Activated CD4-positive, alpha-beta T cell treated with anti-CD3 and anti-CD28 coated beads for 36 hours (primary cell): ENCODE data around the gene GPRC5B. TPM values are rescaled to one million over a fixed set of nuclear protein-coding genes. Genes with fewer than 3 reads are reported as not detected.

ENCODE experiments used
- ATAC-seq: fragments of 200-7000 bp; cut with Tn5 transposase; one replicate; pipeline ENCODE4 v1.10.0; 2021; ENCODE audit warnings: mild to moderate bottlenecking, moderate library complexity
- CTCF ChIA-PET: fragments of 350-600 bp; sonication (Branson Sonifier 250); formaldehyde crosslinking; loops from one replicate; lab custom pipeline; 2021; ENCODE audit warnings: antibody characterized with exemption; lab: Charles Lee
- POLR2A ChIA-PET: fragments of 350-600 bp; sonication (Branson Sonifier 250); formaldehyde crosslinking; loops from one replicate; lab custom pipeline; 2021; ENCODE audit warnings: antibody characterized with exemption, inconsistent platforms; lab: Charles Lee
- DNase-seq: peaks from one replicate; pipeline ENCODE4 v3.0.0-alpha.2; 2020
- H3K27ac Mint-ChIP-seq: one replicate; pipeline ENCODE4 v1.8.0; 2021; ENCODE audit warnings: mixed read lengths
- H3K27me3 Mint-ChIP-seq: one replicate; pipeline ENCODE4 v1.8.0; 2021; ENCODE audit warnings: mixed read lengths
- H3K36me3 Mint-ChIP-seq: one replicate; pipeline ENCODE4 v1.8.0; 2021; ENCODE audit warnings: low read depth, mixed read lengths
- H3K4me1 Mint-ChIP-seq: one replicate; pipeline ENCODE4 v1.8.0; 2021; ENCODE audit warnings: mixed read lengths
- H3K4me3 Mint-ChIP-seq: one replicate; pipeline ENCODE4 v1.8.0; 2021; ENCODE audit warnings: mild to moderate bottlenecking, moderate library complexity, mixed read lengths
- H3K9me3 Mint-ChIP-seq: one replicate; pipeline ENCODE4 v1.8.0; 2021; ENCODE audit warnings: low read depth, mixed read lengths
- intact Hi-C, 2 experiments: fragments of 100-400 bp; cut with DNase I in 1 of 2; cut with micrococcal nuclease in 1 of 2; formaldehyde crosslinking; loops; one replicate each; pipeline versions ENCODE4 v1.14.2 to v1.15.1; 2022 to 2024; cut with DNase I, micrococcal nuclease
- total RNA-seq, 2 experiments: library from RNA; stranded (reverse); gene quantifications; one replicate each; pipeline ENCODE4 v1.2.3, GENCODE V29; 2021

GPRC5B gene
- total RNA-seq, 2 experiments from 2014 or later: 0.11 to 0.30 TPM

DNA sequence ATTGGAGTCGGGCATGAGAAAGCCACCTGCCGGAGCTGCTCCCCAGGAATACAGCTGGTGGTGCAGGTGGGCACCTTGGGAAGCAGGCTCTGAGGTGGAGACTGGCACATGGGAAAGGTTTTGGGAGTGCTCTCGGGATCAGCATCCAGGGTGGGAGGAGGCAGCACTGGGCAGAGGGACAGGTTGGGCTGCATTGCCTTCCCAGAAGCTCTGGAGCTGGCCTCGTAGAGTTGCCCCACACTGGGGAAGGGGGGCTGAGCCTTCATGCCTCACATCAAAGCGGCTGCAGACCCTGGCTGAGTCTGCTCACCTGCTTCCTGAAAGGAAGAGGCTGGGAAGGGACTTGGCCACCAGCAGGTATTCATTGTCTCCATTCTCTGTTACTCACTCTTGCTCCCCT is 13.5 kb upstream of the GPRC5B start:
- no peaks in the 10 kb centered on the region for H3K4me1 Mint-ChIP-seq
- DNase-seq: no peak
- H3K4me3 Mint-ChIP-seq: no peak overlapping the region
- H3K36me3 Mint-ChIP-seq: no peaks in the 10 kb centered on the region
- ChIA-PET POLR2A (no interaction called here), CTCF (interaction anchor here (1.1 to 3.4 kb wide), 3 partner anchors 9 to 487 kb away, joined by 3 to 28 read pairs (median 14); no protein-coding TSS in a partner anchor)
- H3K9me3 Mint-ChIP-seq: no peaks in the 10 kb centered on the region
- ATAC-seq: no peak
- H3K27me3 Mint-ChIP-seq: peaks cover 6% of the 10 kb centered on the region
- intact Hi-C loops: loop anchor here (2.0 kb wide), 2 partner anchors 403 to 485 kb away; no protein-coding TSS in a partner anchor
- H3K27ac Mint-ChIP-seq: no peak overlapping the region

DNA sequence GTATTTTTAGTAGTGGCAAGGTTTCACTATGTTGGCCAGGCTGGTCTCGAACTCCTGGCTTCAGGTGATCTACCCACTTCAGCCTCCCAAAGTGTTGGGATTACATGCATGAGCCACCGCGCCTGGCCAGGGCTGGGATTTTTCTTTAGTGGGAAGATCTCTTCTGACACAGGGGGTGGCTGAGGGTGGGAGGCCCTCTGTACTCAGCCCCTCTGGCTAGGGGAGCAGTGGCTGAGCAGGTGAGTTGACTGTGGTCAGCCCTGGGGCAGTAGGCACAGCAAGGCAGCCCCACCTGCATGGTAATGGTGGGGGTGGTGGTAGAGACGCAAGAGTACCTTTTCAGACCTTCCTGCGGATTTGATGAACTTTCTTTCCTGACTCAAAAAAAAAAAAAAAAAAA is 12.3 kb upstream of the GPRC5B start:
- ChIA-PET POLR2A (no interaction called here), CTCF (interaction anchor here (3.4 kb wide), 1 partner anchor 10 kb away, joined by 28 read pairs; no protein-coding TSS in a partner anchor)
- intact Hi-C loops: no loop called here
- ATAC-seq: no peak
- Mint-ChIP-seq H3K27ac (no peak overlapping the region), H3K4me3 (no peak overlapping the region), H3K27me3 (peaks cover 6% of the 10 kb centered on the region), H3K4me1 (no peaks in the 10 kb centered on the region), H3K36me3 (no peaks in the 10 kb centered on the region), H3K9me3 (no peaks in the 10 kb centered on the region)
- DNase-seq: no peak

DNA sequence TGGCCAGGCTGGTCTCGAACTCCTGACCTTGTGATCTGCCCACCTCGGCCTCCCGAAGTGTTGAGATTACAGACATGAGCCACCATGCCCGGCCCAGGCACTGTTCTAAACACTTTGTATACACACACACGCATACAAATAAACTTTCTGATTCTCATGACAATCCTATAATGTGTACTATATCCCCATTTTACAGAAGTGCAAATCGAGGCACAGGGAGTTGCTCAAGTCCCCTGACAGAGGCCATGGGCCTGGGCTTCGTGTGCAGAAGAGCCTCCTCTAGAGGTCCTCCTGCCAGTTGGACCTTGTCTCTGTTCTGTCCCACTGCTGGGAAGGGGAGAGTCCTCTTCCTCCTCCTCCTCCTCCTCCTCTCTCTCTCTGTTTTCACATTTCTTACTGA is 9.9 kb upstream of the GPRC5B start:
- H3K27ac Mint-ChIP-seq: no peak overlapping the region
- DNase-seq (no peak), ATAC-seq (no peak)
- peaks cover 6% of the 10 kb centered on the region for H3K27me3 Mint-ChIP-seq
- H3K9me3 Mint-ChIP-seq: no peaks in the 10 kb centered on the region
- ChIA-PET POLR2A (no interaction called here), CTCF (interaction anchor here (0.6 to 1.6 kb wide), 2 partner anchors 13 to 487 kb away, joined by 3 to 4 read pairs; no protein-coding TSS in a partner anchor)
- H3K4me3 Mint-ChIP-seq: no peak overlapping the region
- intact Hi-C loops: no loop called here
- H3K4me1 Mint-ChIP-seq: no peaks in the 10 kb centered on the region
- no peaks in the 10 kb centered on the region for H3K36me3 Mint-ChIP-seq

DNA sequence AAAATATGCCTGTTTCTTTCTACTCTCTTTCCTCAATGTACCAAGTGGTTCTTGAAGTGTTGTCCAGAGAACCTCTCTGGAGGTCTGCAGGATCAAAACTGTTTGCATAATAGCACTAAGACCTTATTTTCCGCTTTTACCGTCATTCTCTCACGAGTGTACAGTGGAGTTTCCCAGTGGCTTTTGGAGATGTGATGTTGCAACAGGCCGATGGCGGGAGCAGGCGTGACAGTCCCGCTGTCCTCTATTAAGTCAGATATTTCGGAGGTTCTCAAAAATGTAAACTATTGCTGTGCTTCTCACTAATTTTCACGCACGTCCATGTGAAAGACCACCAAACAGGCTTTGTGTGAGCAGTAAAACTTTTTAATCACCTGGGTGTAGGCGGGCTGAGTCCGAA is 8.3 kb upstream of the GPRC5B start:
- Mint-ChIP-seq H3K27ac (no peak overlapping the region), H3K4me3 (no peak overlapping the region), H3K36me3 (no peaks in the 10 kb centered on the region), H3K27me3 (no peaks in the 10 kb centered on the region), H3K9me3 (no peaks in the 10 kb centered on the region), H3K4me1 (peaks cover 6% of the 10 kb centered on the region)
- ChIA-PET CTCF (interaction anchor here (0.8 to 1.6 kb wide), 2 partner anchors 14 to 337 kb away, joined by 3 to 4 read pairs; partner anchors contain the start of gene VPS35L), POLR2A (no interaction called here)
- intact Hi-C loops: no loop called here
- ATAC-seq (no peak), DNase-seq (no peak)

DNA sequence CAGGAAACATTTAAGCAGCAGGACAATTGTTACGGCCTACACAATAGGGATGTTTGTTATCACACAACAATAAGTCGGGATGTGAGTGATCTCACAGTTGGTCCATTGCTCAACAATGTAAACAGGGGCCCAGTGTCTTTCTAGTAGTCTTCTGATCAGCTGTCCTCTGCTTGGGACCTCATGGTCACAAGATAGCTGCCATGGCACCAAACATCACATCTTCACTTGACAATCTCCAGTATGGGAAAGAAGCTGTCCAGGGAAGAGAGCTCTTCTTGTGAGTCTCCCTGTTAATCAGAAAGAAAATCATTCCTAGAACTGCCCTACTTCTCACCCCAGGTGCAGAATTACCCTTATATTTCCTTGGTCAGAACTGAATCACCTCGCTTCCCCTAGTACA is 6.3 kb upstream of the GPRC5B start:
- no peak for DNase-seq
- Mint-ChIP-seq H3K27ac (no peak overlapping the region), H3K4me3 (no peak overlapping the region), H3K4me1 (peaks cover 13% of the 10 kb centered on the region), H3K27me3 (peaks cover 2% of the 10 kb centered on the region), H3K9me3 (no peaks in the 10 kb centered on the region), H3K36me3 (no peaks in the 10 kb centered on the region)
- CTCF ChIA-PET: interaction anchor here (0.8 to 1.5 kb wide), 3 partner anchors 13 to 336 kb away, joined by 3 to 7 read pairs (median 3); partner anchors contain the start of gene VPS35L
- no peak for ATAC-seq
- intact Hi-C loops: no loop called here
- POLR2A ChIA-PET: no interaction called here

DNA sequence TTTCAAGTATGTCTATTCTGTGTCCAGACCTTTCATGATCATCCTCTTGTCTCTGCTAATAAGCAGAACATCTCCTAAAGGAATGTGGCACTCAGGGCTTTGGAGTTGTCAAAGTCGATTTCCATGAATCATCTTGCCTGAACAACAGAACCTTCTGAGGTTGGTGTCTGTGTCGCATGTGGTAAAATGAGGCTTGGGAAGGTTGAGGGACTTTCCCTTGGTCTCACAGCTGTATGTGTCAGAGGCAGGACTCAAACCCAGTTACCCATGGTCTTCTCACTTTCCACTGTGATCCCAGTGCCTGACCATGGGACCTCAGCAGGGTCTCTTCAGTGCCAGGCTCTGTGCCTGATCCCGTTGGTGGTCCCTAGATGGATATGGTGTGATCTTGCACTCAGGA is 4.2 kb upstream of the GPRC5B start:
- Mint-ChIP-seq H3K27ac (no peak overlapping the region), H3K4me3 (no peak overlapping the region), H3K27me3 (peaks cover 10% of the 10 kb centered on the region), H3K4me1 (peaks cover 26% of the 10 kb centered on the region), H3K9me3 (no peaks in the 10 kb centered on the region), H3K36me3 (no peaks in the 10 kb centered on the region)
- DNase-seq: peak; percentile 22
- intact Hi-C loops: loop anchor here in 1 of 2 experiments (5.0 to 10.0 kb wide), 3 partner anchors 192 to 804 kb away; partner anchors contain the start of genes CCP110 and GDE1
- ChIA-PET CTCF (interaction anchor here (1.0 to 1.5 kb wide), 3 partner anchors 287 to 331 kb away, joined by 3 to 4 read pairs (median 4); no protein-coding TSS in a partner anchor), POLR2A (no interaction called here)
- peak; percentile 34 for ATAC-seq

DNA sequence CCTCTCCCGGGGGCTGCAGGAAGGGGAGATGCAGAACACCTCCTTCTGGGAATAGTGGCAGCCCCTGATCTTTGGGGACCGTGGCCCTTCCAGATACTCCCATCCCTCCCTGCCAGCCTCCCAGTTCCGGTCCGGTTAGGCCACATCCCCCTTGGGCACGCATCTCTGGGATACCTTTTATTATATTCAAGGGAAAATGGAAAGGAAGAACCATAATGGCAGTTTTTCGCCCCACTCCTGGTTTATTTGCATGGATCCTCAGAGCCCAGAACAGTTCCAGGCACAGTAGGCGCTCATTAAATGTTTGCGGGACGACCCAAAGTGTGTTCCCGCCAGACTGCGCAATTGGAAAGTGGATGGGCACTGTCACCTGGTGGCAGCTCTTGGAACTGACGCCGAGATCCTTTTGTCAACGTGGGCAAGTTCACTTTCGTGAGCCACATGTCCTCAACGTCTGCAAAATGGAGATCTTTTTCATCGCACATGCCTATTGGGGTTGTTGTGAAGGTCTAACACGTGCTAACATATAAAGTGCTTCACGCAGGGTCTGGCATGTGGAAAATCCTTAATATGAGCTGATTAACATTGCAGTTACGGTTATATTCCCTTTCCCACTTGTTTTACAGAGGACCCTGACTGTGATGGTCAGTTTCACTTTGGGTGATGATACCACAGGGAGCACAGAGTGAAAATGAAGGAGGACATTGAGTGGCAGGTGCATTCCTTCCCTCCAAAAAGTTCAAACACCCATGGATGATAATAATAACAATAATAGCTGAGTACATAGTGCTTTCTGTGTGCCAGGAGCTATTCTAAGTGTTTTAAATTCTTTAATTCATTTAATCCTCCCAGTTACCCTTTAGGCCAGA is 1.7 kb upstream of the GPRC5B start:
- peak overlapping the region; percentile 71 for H3K4me3 Mint-ChIP-seq
- POLR2A ChIA-PET: interaction anchor here (0.6 kb wide), 1 partner anchor 163 kb away, joined by 6 read pairs; no protein-coding TSS in a partner anchor
- peak; percentile 79 for ATAC-seq

DNA sequence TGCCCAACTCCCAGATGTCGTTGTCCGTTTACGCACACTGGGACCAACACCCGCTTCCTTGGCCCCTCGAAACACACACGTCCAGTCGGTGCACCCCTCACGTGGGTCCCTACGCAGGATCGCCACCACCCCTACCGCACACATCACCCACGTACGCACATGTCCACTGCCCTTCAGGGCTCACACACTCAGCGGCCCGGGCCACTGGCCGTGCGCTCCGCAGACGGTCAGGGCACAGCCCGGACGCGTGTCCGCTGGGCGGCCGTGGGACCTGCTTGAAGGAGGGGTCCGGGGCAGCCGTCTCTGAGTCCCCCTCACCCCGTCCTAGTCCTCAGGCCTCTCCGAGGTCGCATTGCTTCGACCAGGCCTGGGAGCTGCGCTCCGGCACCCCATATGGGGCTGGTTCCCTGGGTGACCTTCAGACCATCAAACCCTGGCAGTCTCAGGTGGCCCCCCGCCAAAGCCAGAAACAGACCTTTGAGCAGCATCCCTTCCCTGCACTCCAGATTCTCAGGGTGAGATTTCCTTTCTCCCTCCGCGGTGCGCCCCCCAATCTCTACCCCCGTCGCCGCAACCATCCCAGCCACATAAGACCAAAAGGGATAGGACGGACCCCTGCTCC is 914 bp upstream of the GPRC5B start:
- intact Hi-C loops: loop anchor here (1.0 to 10.0 kb wide), 9 partner anchors 167 to 801 kb away; partner anchors contain the start of genes CCP110 (in 1 of the 2), GDE1 (in 1 of the 2), IQCK (in 1 of the 2) and KNOP1 (in 1 of the 2)
- ATAC-seq (no peak), DNase-seq (peak; percentile 18)
- POLR2A ChIA-PET: no interaction called here
- Mint-ChIP-seq H3K27ac (no peak overlapping the region), H3K9me3 (no peaks in the 10 kb centered on the region), H3K4me1 (peaks cover 26% of the 10 kb centered on the region), H3K36me3 (no peaks in the 10 kb centered on the region), H3K4me3 (peak overlapping the region; percentile 71), H3K27me3 (peaks cover 18% of the 10 kb centered on the region)
- CTCF ChIA-PET: interaction anchor here (0.9 to 2.4 kb wide), 10 partner anchors 14 to 330 kb away, joined by 3 to 18 read pairs (median 8); partner anchors contain the start of gene VPS35L

More for the DNA sequence above, 1.7 kb upstream of the GPRC5B start:
- Mint-ChIP-seq H3K9me3 (no peaks in the 10 kb centered on the region), H3K4me1 (peaks cover 26% of the 10 kb centered on the region), H3K36me3 (no peaks in the 10 kb centered on the region), H3K27ac (peak overlapping the region; percentile 47), H3K27me3 (peaks cover 18% of the 10 kb centered on the region)
- intact Hi-C loops: loop anchor here (1.0 to 10.0 kb wide), 9 partner anchors 168 to 802 kb away; partner anchors contain the start of genes CCP110 (in 1 of the 2), GDE1 (in 1 of the 2), IQCK (in 1 of the 2) and KNOP1 (in 1 of the 2)
- DNase-seq: peak; percentile 90
- CTCF ChIA-PET: interaction anchor here (0.6 to 2.4 kb wide), 21 partner anchors 10 to 1668 kb away, joined by 3 to 18 read pairs (median 3); partner anchors contain the start of gene VPS35L

DNA sequence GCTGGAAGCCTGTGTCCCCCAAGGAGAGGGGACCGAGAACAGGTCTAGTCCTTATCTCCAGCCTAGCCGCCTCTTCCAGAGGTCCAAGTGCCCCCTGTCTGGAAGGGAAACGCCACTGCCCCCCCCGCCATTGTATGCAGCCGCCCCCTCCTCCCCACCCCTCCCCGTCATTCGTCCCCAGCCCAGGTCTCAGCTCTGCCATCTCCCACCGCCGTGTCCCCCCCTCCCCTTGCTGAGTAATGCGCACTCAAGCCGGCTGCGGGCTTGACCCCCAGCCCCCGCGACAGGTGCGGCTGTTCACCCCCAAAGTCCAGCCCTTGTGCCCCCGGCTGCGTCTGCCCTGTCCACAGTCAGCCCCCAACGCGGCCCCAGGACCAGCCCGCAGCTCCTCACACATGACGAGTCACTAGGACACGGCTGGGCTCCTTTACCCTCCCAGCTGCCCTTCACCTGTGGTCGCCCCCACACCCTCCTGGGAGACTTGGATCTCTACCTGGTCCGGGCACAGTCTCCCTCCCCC is 622 bp downstream of the GPRC5B start:
- no peaks in the 10 kb centered on the region for H3K9me3 Mint-ChIP-seq
- DNase-seq: peak; percentile 26
- intact Hi-C loops: loop anchor here in 1 of 2 experiments (10.0 kb wide), 2 partner anchors 359 to 799 kb away; partner anchors contain the start of genes CCP110 and GDE1
- ATAC-seq: no peak
- H3K4me1 Mint-ChIP-seq: peaks cover 24% of the 10 kb centered on the region
- H3K36me3 Mint-ChIP-seq: no peaks in the 10 kb centered on the region
- POLR2A ChIA-PET: no interaction called here
- CTCF ChIA-PET: interaction anchor here (1.2 to 1.4 kb wide), 2 partner anchors 300 to 323 kb away, joined by 3 to 4 read pairs; no protein-coding TSS in a partner anchor
- H3K4me3 Mint-ChIP-seq: peak overlapping the region; percentile 71
- peaks cover 18% of the 10 kb centered on the region for H3K27me3 Mint-ChIP-seq
- H3K27ac Mint-ChIP-seq: no peak overlapping the region

DNA sequence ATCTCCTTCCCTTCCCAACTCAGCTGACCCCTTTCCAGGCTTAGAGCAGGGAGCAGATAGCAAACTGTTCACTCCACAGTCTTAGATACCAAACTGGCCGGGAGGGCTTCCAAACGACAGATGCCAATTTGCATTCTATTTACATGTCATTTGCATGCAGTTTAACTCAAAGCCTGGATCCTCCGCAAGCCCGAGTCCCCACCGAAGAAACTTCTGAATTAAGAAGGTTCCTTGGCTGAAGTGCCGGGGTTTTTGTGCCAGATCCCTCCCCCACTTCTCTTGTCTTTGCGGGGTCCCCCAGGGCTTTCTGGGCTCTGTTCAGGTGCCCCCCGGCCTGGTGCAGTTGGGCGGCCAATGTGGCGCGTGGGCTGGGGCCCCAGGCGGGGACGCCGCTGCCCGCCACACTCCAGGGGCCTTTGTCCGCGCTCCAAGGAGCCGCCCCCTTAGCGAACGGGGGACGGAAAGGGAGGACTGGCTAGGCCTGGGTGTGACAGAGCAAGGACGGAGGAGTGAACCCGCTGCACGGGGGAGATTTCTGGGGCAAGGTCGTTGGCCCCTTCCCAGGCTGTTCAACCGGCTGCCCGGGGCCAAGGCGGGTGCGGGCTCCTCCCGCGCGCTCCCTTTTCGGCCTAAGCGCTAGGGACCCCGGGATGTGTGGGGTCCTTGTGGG is 1.2 kb downstream of the GPRC5B start:
- POLR2A ChIA-PET: no interaction called here
- H3K36me3 Mint-ChIP-seq: no peaks in the 10 kb centered on the region
- intact Hi-C loops: loop anchor here in 1 of 2 experiments (10.0 kb wide), 2 partner anchors 359 to 799 kb away; partner anchors contain the start of genes CCP110 and GDE1
- DNase-seq (peak; percentile 10), ATAC-seq (no peak)
- H3K27ac Mint-ChIP-seq: no peak overlapping the region
- H3K27me3 Mint-ChIP-seq: peaks cover 18% of the 10 kb centered on the region
- H3K4me3 Mint-ChIP-seq: no peak overlapping the region
- CTCF ChIA-PET: interaction anchor here (0.5 to 1.5 kb wide), 4 partner anchors 9 to 300 kb away, joined by 3 to 6 read pairs (median 4); no protein-coding TSS in a partner anchor
- peaks cover 20% of the 10 kb centered on the region for H3K4me1 Mint-ChIP-seq
- H3K9me3 Mint-ChIP-seq: no peaks in the 10 kb centered on the region
